A549 (cell line): ENCODE data around the gene ANXA2.

ENCODE experiments used
- BHLHE40 ChIP-seq: IDR thresholded peaks from 2 replicates; pipeline ENCODE4 v1.6.1; 2012; ENCODE audit warnings: low read depth, low read length, inconsistent platforms
- CEBPB ChIP-seq, 2 experiments: fragments of >200 bp in 1 of 2; sonication (Bioruptor Twin) in 1 of 2; formaldehyde crosslinking in 1 of 2; IDR thresholded peaks; 2 replicates each; pipeline ENCODE4 v1.6.1; 2012 to 2016
- CTCF ChIP-seq: fragments of >200 bp; sonication (Bioruptor Twin); formaldehyde crosslinking; IDR thresholded peaks from 3 replicates; pipeline ENCODE4 v1.5.1; 2016
- ELK1 ChIP-seq: fragments of 150-350 bp; IDR thresholded peaks from 2 replicates; pipeline ENCODE4 v1.6.1; 2014; ENCODE audit warnings: low read depth, mild to moderate bottlenecking, low read length
- HOXB13 ChIP-seq: fragments of 250-450 bp; sonication (Bioruptor Pico); IDR thresholded peaks from 2 replicates; pipeline ENCODE4 v1.5.0; 2020; ENCODE audit warnings: low read depth, mild to moderate bottlenecking, moderate library complexity
- KDM5A ChIP-seq: fragments of 200-600 bp; sonication (generic); IDR thresholded peaks from 2 replicates; pipeline ENCODE4 v1.6.1; 2016; ENCODE audit warnings: antibody characterized with exemption, mild to moderate bottlenecking
- MAZ ChIP-seq: fragments of 150-350 bp; IDR thresholded peaks from 2 replicates; pipeline ENCODE4 v1.6.1; 2014; ENCODE audit warnings: antibody characterized with exemption, low read depth, low read length, borderline replicate concordance
- MYC ChIP-seq: IDR thresholded peaks from 2 replicates; pipeline ENCODE4 v1.6.1; 2012; ENCODE audit warnings: mild to moderate bottlenecking, inconsistent platforms, low read length, improper control_type of control experiment, borderline replicate concordance
- NR3C1 ChIP-seq: fragments of >200 bp; sonication (Bioruptor Twin); formaldehyde crosslinking; IDR thresholded peaks from 3 replicates; pipeline ENCODE4 v1.6.1; 2017
- POLR2A ChIP-seq: IDR thresholded peaks from 2 replicates; pipeline ENCODE4 v1.6.1; 2012; ENCODE audit warnings: mild to moderate bottlenecking, low read length
- TF ChIP-seq, protein P1 (sequence below): fragments of 200-600 bp; sonication (generic); IDR thresholded peaks from 2 replicates; pipeline ENCODE4 v1.6.1; 2016; ENCODE audit warnings: antibody characterized with exemption, mild to moderate bottlenecking, moderate library complexity

DNA sequence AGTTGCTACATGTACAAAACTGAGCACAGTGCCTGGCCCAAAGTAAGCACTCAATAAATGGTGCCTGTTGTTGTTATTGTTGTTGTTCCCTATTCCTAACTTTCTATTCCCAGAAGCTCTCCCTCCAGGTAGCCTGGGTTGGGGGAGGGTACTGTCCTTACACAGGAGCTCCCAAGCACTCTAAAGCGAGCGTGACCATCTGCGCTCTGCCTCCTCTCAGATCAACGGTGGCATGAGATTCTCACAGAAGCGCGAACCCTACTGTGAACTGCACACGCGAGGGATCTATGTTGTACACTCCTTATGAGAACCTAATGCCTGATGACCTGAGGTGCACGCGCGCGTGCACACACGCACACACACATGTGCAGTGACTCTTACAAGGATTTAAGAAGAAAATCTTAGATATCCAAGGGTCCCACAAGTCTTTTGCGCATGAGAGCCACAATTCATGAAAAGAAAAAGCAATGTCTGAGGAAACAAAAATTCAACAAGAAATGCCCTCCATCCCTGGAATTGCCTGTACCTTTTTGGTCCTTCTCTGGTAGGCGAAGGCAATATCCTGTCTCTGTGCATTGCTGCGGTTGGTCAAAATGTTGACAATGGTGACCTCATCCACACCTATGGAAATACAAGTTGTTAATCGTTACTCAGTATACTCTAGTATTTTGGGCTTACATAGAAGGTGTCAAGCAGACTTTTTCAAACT lies 33.7 kb downstream of the ANXA2 start:
- TF ChIP-seq MYC (no peak), CTCF (no peak), HOXB13 (CRISPR knock-in tag) (no peak), ELK1 (no peak), CEBPB (IDR thresholded peaks at IDR 0.05) (no peak), KDM5A (no peak), POLR2A (no peak), MAZ (no peak), NR3C1 (no peak), BHLHE40 (no peak)
- TF ChIP-seq, protein P1, sequence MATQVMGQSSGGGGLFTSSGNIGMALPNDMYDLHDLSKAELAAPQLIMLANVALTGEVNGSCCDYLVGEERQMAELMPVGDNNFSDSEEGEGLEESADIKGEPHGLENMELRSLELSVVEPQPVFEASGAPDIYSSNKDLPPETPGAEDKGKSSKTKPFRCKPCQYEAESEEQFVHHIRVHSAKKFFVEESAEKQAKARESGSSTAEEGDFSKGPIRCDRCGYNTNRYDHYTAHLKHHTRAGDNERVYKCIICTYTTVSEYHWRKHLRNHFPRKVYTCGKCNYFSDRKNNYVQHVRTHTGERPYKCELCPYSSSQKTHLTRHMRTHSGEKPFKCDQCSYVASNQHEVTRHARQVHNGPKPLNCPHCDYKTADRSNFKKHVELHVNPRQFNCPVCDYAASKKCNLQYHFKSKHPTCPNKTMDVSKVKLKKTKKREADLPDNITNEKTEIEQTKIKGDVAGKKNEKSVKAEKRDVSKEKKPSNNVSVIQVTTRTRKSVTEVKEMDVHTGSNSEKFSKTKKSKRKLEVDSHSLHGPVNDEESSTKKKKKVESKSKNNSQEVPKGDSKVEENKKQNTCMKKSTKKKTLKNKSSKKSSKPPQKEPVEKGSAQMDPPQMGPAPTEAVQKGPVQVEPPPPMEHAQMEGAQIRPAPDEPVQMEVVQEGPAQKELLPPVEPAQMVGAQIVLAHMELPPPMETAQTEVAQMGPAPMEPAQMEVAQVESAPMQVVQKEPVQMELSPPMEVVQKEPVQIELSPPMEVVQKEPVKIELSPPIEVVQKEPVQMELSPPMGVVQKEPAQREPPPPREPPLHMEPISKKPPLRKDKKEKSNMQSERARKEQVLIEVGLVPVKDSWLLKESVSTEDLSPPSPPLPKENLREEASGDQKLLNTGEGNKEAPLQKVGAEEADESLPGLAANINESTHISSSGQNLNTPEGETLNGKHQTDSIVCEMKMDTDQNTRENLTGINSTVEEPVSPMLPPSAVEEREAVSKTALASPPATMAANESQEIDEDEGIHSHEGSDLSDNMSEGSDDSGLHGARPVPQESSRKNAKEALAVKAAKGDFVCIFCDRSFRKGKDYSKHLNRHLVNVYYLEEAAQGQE: no peak
